ENCODE results near the gene JPH4. TPM values are rescaled to one million over a fixed set of nuclear protein-coding genes. Genes with fewer than 3 reads are reported as not detected.

JPH4 gene
- total RNA-seq, 2 experiments from 2014 or later: not detected

GRCh38 chr14:23551266-23552028, 27.1 kb downstream of the JPH4 start, which contains the start of gene ZFHX2:
Gene ZFHX2 (minus strand): TSS chr14:23551765. CDS start chr14:23535325, 16,440 bp downstream.
- Histone ChIP-seq H3K9me2 (ENCODE audit: insufficient read depth, low read length) (no peaks in the 10 kb centered on the region), H3K27ac (ENCODE audit: low read depth, low read length, poor library complexity, severe bottlenecking) (no peak within 1 kb of the TSS), H3K36me3 (ENCODE audit: insufficient read depth, low read length) (no peaks in the 10 kb centered on the region), H2AFZ (ENCODE audit: low read length) (peak within 1 kb of the TSS; percentile 89), H3K4me2 (ENCODE audit: low read length) (peak within 1 kb of the TSS; percentile 99), H3K9me3 (ENCODE audit: low read length) (no peaks in the 10 kb centered on the region), H4K20me1 (ENCODE audit: insufficient read depth, low read length) (no peaks in the 10 kb centered on the region; the same call in 1 of the 2 replicates), H3K4me3 (ENCODE audit: low read depth, low read length, poor library complexity, severe bottlenecking) (peak within 1 kb of the TSS; percentile 80), H3K79me2 (ENCODE audit: insufficient read depth, low read depth, low read length) (peaks cover 3% of the 10 kb centered on the region; the same call in 1 of the 2 replicates), H3K4me1 (ENCODE audit: insufficient read depth, low read length, poor library complexity, severe bottlenecking) (peaks cover 21% of the 10 kb centered on the region)
- intact Hi-C loops (cut with micrococcal nuclease; ENCODE audit: unreplicated experiment): loop anchor here (10.0 kb wide), 1 partner anchor 893 kb away; the partner anchor contains the start of gene SDR39U1
- no TSS peak for BruUV-seq (replicated peaks)
- peak; percentile 71 for DNase-seq (ENCODE audit: low spot score)
- no peak for TF ChIP-seq EZH2phosphoT487 (IDR thresholded peaks at IDR 0.05; ENCODE audit: borderline replicate concordance, low read depth, low read length)
- no peak for TF ChIP-seq CTCF (conservative IDR thresholded peaks at IDR 0.05; ENCODE audit: low read length)
- ChIA-PET POLR2A (no interaction called here), CTCF (ENCODE audit: unreplicated experiment) (interaction anchor here (0.6 kb wide), 1 partner anchor 195 kb away, joined by 3 read pairs; no protein-coding TSS in a partner anchor)

- ChIA-PET POLR2A (no interaction called here), CTCF (ENCODE audit: unreplicated experiment) (interaction anchor here (0.6 kb wide), 1 partner anchor 194 kb away, joined by 3 read pairs; no protein-coding TSS in a partner anchor)
- no peak for DNase-seq (ENCODE audit: low spot score)
- no peak for TF ChIP-seq CTCF (conservative IDR thresholded peaks at IDR 0.05; ENCODE audit: low read length)
- no peak for TF ChIP-seq EZH2phosphoT487 (IDR thresholded peaks at IDR 0.05; ENCODE audit: borderline replicate concordance, low read depth, low read length)
- peak overlapping the region; percentile 89 for H2AFZ ChIP-seq (ENCODE audit: low read length)
- H3K36me3 ChIP-seq (ENCODE audit: insufficient read depth, low read length): no peaks in the 10 kb centered on the region
- H3K4me3 ChIP-seq (ENCODE audit: low read depth, low read length, poor library complexity, severe bottlenecking): peak overlapping the region; percentile 80
- no peak overlapping the region for H3K27ac ChIP-seq (ENCODE audit: low read depth, low read length, poor library complexity, severe bottlenecking)
- H3K4me2 ChIP-seq (ENCODE audit: low read length): peak overlapping the region; percentile 99
- intact Hi-C loops (cut with micrococcal nuclease; ENCODE audit: unreplicated experiment): loop anchor here (10.0 kb wide), 1 partner anchor 894 kb away; the partner anchor contains the start of gene SDR39U1
- H3K9me2 ChIP-seq (ENCODE audit: insufficient read depth, low read length): no peaks in the 10 kb centered on the region
- no peaks in the 10 kb centered on the region; the same call in 1 of the 2 replicates for H4K20me1 ChIP-seq (ENCODE audit: insufficient read depth, low read length)
- H3K4me1 ChIP-seq (ENCODE audit: insufficient read depth, low read length, poor library complexity, severe bottlenecking): peaks cover 21% of the 10 kb centered on the region
- no peaks in the 10 kb centered on the region for H3K79me2 ChIP-seq (ENCODE audit: insufficient read depth, low read depth, low read length)
- BruUV-seq (replicated peaks): no TSS peak
- H3K9me3 ChIP-seq (ENCODE audit: low read length): no peaks in the 10 kb centered on the region
These were observed 27.8 kb downstream of the JPH4 start for GRCh38 chr14:23550812-23551265.

Data from OCI-LY7 (cell line).